Subcutaneous adipose tissue (tissue), 4 donors: ENCODE measurements around the gene SERPINB6. TPM values are rescaled to one million over a fixed set of nuclear protein-coding genes. Genes with fewer than 3 reads are reported as not detected.

Experiments used
- CTCF ChIP-seq: fragments of 450-650 bp; IDR thresholded peaks from one replicate; pipeline ENCODE4 v1.5.1; 2016; ENCODE audit warnings: low read depth, mild to moderate bottlenecking, control low read depth, antibody characterized with exemption, moderate library complexity
- total RNA-seq, 4 donors: library from RNA; depleted of rRNA; stranded (reverse); fragments of >200 nt; gene quantifications; one replicate each; pipeline ENCODE4 v1.1.0, GENCODE V29; 2016

Gene SERPINB6
- total RNA-seq, 4 donors from 2014 or later = 111 to 243 (median 166) TPM

DNA sequence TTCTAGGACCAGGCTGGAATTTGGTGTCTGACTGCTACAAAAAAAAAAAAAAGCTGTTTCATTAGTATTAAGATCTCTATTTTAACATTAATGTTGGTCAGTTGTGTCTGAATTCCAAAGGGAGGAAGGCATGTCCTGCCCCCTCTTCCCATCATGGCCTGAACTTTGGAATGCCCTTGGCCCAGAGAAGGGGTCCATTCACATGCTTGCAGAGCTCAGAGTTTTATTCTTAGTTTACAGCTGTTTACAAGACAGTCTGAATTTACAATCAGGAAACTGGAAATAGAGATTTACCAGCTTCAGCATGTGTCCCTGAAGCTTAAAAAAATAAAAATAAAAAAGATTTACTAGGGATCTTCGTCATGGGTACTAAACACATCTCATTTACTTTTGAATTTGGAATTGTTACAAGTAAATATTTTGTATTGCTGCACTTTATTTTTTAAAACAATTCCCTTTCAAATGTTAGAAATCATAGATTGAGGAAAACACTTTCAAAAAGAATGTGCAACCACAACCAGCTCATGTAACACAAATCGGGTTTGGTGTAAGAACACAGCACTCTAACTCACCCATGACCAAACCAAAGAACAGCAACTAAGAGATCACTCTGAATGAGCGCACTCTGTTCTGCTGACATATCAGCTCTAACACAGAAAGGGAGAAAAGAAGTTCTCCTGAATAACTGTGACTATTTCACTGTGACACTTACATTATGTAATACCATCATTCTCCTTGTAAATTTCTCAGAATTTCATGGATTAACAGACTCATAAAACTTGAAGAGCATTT lies 6.6 kb upstream of the SERPINB6 start:
- no peak for TF ChIP-seq CTCF

GRCh38 chr6:2977290-2977689 lies 5.9 kb upstream of the SERPINB6 start:
- TF ChIP-seq CTCF = no peak

DNA sequence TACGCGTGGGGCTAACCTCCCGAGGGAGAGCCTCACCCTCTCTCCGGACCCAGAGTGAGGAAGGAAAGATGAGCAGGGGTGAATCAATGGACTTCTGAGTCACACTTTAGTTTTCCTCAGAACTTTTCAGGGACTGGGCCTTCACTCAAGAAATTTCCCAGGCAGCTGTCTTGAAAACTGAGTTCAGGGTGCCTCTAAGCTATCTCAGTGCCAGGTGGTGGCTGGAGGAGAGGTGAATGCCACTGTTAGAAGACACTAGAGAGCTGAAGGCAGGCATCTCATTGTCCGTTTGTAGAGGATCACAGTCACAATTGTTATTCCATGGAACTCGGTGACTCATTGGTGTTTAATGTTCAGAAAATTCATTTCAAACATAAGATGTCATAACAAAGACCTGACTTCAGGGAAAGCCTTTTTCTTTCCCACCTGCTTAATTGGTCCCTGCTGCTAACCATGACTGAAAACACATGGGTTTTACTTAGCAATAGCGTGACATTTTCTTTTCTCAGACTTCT lies 5.3 kb upstream of the SERPINB6 start:
- TF ChIP-seq CTCF = no peak

GRCh38 chr6:2976060-2976459 lies 4.7 kb upstream of the SERPINB6 start:
- TF ChIP-seq CTCF = no peak

DNA sequence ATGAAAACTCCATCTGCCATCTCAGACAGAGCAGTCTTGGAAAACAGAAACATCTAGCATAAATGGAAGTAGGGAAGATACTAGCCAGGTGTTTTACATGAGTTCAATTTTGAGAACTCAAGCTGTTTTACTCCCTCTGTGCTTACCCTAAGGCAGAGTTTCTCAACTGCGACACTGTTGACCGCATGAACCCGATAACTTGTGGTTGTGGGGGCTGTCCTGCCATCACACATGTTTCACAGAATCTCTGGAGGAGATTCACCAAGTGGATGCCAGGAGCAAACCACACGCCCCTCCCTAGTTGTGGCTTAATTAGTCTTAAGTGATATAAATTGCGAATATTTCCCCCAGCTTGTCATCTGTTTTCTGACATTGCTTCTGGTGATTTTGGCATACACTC lies 2.3 kb upstream of the SERPINB6 start:
- TF ChIP-seq CTCF = no peak

- TF ChIP-seq CTCF = no peak
Observed at GRCh38 chr6:2970753-2971419, 481 bp downstream of the SERPINB6 start.

GRCh38 chr6:2970034-2970685 lies 1.2 kb downstream of the SERPINB6 start:
- no peak for TF ChIP-seq CTCF
